Astrocyte (in vitro differentiated cells and primary cell): ENCODE results near the gene DNAH6.

Source experiments
- CTCF ChIP-seq: IDR thresholded peaks from 2 replicates; pipeline ENCODE4 v1.5.1; 2011; ENCODE audit warnings: low read depth, mild to moderate bottlenecking, inconsistent platforms, low read length, moderate library complexity; ENCODE audit not compliant: insufficient read depth
- EZH2 ChIP-seq: IDR thresholded peaks from 2 replicates; pipeline ENCODE4 v1.6.1; 2012; ENCODE audit warnings: mild to moderate bottlenecking, low read length, inconsistent platforms; ENCODE audit not compliant: insufficient read depth

GRCh38 chr2:84686783-84687476 lies 170.6 kb downstream of the DNAH6 start:
- TF ChIP-seq CTCF (no peak), EZH2 (no peak)
